CMK (cell line): Measurements from ENCODE around the gene MVD.

ENCODE experiments used
- DNase-seq: peaks from one replicate; pipeline ENCODE4 v3.0.0-alpha.2; 2010; ENCODE audit warnings: low read depth

Gene MVD

DNA sequence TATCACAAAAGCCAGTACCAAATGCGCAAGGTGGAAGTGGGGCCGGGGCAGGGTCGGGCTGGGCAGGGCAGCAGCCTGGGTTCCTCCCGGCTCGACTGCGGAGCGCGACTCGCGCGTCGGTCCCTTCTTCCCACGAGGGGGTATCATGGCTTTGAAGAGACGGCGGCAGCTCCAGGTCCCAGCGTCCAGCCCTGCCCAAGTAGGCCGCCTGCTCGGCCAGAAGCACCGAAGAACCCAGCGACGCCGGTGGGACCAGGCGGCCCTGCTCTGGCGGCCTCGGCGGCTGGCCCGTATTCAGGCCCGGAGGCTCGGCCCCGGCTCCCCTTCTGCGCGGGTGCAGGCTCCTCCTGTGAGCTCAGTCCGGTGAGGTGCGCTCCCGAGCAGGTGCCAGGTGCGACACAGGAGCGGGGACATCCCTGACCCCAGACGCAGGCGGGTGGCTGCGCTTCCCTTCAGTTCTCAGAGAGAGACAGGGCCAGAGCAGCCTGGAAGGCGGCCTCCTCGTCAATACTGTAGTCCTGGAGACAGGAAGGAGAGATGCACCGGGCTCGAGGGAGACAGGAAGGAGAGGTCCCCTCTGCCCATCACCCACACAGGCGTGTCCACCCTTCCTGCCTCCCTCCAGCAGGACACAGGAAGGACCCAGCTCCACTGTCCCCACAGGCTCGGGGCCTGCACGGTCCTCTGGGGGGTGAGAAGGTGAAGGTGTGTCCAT lies 34.4 kb upstream of the MVD start:
- no peak for DNase-seq

GRCh38 chr16:88696441-88696840 lies 33.5 kb upstream of the MVD start:
- no peak for DNase-seq

- DNase-seq = no peak
Observed at GRCh38 chr16:88695753-88696152, 32.9 kb upstream of the MVD start.

- no peak for DNase-seq
Observed at GRCh38 chr16:88695218-88695617, 32.3 kb upstream of the MVD start.

DNA sequence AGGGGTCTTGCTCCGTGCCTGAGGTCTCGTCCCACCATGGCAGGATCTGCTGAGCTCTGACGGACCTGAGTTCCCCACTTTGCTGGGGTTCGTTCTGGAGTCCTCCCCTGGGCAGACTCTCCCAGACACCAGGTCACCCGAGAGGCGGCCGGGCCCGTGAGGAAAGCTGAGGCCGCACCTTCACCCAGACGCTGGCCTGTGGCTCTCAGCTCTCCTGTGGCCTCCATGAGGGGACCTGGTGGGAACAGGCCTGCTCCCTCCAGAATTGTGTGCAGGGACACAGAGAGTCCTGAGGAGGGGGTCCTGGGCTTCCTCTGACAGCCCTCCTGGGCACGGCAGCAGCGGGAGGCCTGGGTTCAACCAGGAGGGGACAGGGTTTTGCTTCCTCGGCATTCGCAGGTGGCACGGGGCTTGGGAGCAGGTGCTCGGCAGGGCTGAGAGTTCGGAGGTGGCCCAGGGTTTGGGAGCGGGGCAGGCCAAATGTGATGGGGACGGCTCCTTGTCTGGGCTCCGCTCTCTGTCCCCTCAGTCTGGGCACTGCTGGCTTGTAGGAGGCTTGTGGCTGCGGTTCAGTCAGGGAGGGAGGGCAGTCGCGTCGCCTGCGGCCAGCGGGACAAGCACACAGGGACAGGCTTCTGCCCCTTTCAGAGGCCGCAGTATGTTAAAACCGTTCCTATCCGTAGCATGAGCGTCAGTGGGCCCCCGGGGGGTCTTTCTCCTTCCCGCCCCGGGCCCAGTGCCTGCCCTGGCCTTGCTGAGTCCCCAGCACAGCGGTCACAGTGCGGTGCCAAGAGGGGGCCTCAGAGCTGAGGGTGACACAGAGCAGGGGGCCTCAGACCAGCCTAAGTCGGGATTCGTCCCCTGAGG lies 31.6 kb upstream of the MVD start:
- DNase-seq = no peak

- no peak for DNase-seq
Observed at GRCh38 chr16:88693420-88694177, 30.7 kb upstream of the MVD start.

DNA sequence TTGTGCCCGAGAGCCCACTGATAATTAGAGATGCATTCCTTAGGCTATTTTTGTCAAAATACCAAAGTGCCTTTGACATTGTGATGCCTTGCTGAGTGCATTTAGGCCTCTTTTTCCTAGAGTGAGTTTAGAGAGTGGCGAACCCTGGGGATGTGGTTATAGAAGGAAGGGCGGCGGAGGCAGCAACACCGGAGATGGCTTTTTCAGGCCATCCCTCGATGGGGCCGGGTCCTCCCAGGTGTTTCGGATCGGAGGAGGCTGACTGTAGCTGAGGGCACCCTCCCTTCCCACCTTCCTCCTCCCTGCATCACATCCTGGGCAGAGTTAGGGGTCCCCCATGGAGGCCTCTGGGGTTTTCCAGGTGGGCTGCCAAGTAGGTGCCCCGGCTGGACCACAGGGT lies 30.0 kb upstream of the MVD start:
- no peak for DNase-seq

DNA sequence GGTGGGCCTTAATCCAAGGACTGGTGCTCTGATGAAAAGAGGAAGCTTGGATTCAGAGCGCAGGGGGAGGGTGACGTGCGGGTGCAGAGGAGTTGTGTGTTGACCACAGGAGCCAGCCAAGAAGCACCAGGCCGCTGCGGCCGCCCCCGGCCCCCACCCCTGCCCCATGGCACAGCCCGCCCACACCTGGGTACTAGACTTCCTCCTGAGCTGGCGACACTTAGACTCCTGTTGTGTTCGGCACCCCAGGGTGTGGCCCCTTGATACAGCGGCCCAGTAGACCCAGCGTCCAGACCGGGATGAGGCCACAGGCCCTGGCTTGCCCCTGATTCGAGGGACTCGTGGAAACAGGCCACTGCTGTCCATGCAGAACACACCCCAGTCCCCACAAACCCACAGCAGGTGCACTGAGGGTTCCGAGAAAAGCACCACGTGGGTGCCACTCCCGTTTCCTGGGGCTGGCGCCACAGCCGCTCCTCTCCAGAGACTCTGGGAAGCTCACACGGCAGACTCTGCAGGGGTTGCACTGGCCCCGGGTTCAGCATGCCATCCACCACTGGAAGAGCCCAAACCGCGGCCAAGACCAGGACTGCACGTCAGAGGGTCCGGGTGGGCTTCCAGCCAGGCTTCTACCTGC lies 29.2 kb upstream of the MVD start:
- DNase-seq = no peak

DNA sequence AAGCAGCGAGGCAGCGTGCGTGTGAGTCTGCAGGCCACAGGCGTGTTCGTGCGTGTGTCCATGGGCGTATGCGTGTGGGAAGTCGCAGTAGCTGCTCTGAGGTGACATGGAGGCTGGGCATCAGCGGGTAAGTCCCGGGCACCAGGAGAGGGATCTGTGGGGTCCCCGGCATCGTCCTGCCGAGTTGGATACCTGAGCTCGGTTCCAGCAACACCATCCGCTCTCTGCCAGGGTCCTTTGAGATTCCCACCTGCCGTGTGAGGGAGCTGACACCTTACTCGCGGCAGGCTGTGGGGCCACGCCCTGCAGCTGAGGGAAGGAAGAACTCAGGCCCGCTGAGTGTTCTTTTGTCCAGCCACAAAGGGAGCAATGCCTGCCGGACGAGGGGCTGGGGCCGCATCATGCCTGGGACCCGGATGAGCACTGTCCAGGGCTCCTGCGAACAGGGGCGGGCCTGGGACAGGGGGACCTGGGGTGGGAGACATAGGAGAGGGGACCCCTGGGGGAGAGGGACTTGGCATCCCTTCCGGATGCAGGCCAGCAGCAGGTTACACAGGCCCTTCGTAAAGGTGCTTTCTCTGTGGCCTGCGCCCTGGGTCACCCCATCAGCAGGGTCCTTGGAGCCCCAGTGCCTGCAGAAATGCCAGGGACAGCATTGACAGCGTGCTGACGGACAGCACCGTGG lies 28.4 kb upstream of the MVD start:
- no peak for DNase-seq

DNA sequence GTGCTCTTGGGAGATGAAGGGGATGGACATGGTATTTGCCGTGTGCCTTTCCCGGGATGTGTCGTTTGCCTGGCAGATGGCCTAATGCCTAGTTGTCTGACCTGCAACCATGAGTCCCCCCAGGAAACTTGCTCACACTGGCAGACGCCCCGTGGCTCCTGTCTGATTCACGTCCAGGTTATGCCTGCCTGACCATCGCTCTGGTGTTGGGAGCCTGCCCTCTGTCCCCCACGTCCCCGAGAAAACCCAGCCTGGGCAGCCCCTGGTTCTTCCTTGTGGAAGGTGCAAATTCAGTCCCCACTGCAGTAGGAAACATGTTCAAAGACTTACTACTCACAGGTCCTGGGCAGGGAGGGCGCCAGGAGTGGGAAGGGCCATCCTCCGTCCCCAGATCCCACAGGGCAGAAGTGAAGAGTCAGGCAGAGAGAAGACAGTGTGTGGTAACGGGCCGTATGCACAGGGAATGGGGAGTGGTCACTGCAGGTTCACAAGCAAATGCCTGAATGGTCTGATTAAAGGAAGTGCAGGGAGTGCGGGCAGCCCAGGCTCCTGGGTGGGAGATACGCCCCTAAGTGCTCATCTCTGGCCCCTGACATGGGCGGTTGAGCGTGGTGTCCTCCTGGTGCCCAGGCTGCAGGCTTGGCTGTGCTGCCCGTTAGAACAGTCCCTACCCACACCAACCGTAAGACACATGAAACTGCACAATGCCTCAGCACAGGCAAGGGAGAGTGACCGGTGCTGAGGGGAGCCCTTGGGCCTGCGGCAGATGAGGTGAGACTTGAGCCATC lies 27.6 kb upstream of the MVD start:
- DNase-seq = no peak

DNA sequence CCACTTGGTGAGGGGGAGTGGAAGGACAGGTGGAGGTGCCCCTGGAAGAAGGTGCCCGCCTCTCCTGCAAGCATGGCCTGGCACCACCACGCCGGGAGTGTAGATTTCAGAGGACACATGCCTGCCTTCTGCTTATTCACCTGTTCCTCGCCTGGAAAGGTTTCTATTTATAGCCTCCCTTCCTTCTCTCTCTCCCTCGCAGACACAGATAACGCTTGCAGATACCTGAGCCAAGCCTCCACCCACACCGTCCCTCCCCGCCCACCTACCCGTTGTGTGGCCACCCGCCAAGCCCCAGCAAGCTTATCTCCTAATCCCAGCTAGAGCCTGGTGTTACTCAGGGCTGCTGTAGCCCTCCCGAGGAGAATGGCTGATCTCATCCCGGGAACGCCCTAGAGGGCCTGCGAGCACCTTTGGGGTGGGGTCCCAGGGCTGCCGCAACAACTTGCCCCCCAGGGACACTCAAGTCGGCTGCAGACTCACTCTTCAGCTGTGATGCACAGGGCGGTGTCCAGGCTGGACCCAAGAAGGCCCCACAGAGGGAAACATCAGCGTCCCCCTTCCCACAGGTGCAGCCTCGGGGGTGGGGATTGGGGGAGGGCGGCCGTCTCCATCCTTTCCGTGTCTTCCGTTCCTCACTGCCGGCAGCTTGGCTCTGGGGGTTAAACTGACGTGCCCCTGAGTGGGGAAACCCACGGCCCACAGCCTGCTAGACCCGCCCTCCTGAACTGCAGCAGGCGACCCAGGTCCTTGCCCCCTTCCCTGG lies 25.3 kb upstream of the MVD start:
- no peak for DNase-seq

DNA sequence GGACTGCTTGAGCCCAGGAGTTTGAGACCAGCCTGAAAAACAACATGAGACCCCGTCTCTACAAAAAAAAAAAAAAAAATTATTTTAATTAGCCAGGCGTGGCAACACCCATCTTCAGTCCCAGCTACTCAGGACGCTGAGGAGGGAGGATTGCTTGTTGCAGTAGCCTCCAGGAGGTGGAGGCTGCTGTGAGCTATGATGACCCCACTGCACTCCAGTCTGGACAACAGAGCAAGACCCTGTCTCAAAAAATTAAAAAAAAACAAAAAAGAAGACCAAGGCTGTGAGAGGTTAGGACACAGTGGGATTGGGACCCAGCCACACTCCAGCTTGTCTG lies 24.8 kb upstream of the MVD start:
- no peak for DNase-seq

- DNase-seq = no peak
Observed at GRCh38 chr16:88687254-88687576, 24.3 kb upstream of the MVD start.

- DNase-seq = peak; percentile 81
Observed at GRCh38 chr16:88686439-88687253, 23.8 kb upstream of the MVD start, which contains the start of gene SNAI3. TSS of gene SNAI3 (minus strand) at chr16:88686507. CDS start at chr16:88686406, 101 bp downstream.

DNA sequence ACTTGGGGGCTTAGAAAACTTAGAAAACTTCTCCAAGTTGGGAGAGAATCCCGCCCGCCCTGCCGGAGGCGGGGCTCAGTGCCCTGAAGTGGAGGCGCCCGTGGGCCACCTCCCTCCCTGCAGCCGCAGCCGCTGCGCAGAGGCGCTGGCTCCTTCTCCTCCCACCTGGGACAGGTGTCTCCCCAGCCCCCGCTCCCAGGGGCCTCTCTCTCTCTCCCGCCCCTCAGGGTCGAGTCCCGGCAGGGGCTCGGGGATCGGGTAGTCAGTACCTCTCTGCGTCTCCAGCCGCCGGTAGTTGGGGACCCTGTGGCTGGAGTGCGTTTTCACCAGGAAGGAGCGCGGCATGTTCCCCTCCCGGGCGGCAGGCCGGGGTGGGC lies 23.2 kb upstream of the MVD start:
- no peak for DNase-seq

GRCh38 chr16:88685156-88686061 lies 22.5 kb upstream of the MVD start:
- no peak for DNase-seq

GRCh38 chr16:88684569-88685155 lies 21.8 kb upstream of the MVD start:
- DNase-seq = no peak
